ENCODE measurements around the gene MYEOV. TPM values are rescaled to one million over a fixed set of nuclear protein-coding genes. Genes with fewer than 3 reads are reported as not detected.

The MYEOV gene
- total RNA-seq, 1 donor, result 0.86 TPM

DNA sequence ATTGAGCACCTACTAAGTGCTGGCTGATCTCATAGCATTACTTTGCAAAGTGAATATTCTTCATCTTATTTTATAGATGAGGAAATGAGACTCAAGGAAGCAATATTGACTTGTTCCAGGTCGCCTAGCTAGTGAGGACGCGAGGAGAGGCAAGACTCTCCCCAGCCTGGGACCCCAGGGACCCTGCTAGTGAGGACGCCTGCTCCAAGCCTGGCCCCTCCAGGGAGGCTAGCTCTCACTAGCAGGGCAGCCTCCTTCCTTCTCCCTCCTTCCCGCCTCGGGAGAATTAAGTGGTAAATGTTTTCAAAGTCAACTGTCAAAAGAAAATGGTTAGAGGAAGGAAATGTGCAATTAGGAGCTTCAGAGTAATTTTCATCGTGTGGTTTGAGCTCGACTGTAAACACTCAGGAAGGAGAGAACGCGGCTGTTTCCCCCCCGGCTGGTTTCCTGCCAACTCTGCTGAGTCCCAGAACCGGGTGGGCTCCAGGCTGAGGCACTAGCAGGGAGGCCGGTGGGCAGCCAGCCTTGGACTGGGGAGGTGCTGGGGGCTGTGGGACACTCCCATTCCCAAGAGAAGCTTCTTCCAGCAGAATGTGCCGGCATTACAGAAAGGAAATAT is 17.9 kb downstream of the MYEOV start:
- no peak overlapping the region for H3K4me3 ChIP-seq (ENCODE audit: low read depth, low read length)
- TF ChIP-seq, protein P1, sequence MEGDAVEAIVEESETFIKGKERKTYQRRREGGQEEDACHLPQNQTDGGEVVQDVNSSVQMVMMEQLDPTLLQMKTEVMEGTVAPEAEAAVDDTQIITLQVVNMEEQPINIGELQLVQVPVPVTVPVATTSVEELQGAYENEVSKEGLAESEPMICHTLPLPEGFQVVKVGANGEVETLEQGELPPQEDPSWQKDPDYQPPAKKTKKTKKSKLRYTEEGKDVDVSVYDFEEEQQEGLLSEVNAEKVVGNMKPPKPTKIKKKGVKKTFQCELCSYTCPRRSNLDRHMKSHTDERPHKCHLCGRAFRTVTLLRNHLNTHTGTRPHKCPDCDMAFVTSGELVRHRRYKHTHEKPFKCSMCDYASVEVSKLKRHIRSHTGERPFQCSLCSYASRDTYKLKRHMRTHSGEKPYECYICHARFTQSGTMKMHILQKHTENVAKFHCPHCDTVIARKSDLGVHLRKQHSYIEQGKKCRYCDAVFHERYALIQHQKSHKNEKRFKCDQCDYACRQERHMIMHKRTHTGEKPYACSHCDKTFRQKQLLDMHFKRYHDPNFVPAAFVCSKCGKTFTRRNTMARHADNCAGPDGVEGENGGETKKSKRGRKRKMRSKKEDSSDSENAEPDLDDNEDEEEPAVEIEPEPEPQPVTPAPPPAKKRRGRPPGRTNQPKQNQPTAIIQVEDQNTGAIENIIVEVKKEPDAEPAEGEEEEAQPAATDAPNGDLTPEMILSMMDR (IDR thresholded peaks at IDR 0.05; ENCODE audit: insufficient read depth, low read depth, low read length), result no peak
- DNase-seq (ENCODE audit: low read depth), result peak; percentile 13

DNA sequence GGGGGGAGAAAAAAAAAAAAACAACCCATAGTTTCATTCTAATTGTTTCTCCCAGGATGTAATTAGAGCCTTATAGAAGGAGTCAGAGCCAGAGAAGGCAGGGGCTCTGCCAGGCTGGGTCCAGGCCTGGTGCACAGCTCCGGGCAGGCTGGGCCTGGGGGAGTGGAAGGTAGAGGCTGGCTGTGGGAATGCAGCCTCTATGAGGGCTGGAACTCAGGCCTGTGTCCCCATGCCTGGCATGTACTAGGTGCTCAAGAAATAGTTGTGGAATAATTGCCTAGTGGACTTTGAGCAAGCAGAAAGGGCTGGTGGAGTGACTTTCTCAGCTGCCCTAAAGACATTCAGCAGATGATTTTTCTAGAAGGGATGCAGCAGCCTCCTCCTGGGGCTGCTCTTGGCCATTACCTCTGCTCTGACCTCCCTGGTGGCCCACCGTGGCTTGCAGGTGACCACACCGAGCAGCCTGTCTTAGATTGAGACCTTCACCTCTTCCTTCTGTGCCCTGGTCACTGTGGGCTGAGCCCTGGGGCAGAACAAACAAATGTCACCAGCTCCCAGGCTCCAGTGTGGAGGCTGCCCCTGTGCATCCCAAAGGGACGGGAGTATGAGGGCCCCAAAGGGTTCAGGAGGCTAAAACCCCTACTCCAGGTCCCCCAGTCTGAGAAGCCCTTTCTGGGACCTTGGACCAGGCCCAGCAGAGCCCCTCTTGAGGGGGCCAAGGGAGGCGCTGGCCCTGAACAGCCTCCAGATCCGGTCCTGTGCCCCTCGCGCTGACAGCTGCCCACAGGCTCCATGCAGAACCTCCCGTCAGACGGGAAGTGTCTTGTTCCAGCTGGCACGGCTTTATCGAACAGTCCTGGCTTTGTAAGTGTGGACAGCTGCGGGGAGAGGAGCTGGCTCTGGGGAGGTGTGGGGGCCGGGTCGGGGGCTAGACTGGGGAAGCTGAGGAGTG is 18.8 kb downstream of the MYEOV start:
- DNase-seq (ENCODE audit: low read depth), result no peak
- H3K4me3 ChIP-seq (ENCODE audit: low read depth, low read length), result no peak overlapping the region
- TF ChIP-seq, protein P1 (IDR thresholded peaks at IDR 0.05; ENCODE audit: insufficient read depth, low read depth, low read length), result no peak

DNA sequence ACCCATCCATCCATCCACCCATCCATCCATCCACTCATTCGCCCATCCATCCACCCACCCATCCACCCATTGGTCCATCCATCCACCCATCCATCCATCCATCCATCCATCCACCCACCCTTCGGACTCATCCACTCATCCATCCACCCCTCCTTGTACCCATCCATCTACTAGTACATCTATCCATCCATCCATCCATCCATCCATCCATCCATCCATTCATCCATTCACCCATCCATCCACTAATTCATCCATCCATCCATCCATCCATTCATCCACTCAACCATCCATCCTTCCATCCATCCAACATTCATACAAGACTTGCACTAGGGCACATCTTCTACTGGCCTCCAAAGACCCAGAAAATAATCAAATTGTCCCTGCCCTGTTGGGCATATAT is 20.0 kb downstream of the MYEOV start:
- no peak for DNase-seq (ENCODE audit: low read depth)
- no peak overlapping the region for H3K4me3 ChIP-seq (ENCODE audit: low read depth, low read length)
- TF ChIP-seq, protein P1 (IDR thresholded peaks at IDR 0.05; ENCODE audit: insufficient read depth, low read depth, low read length), result no peak

DNA sequence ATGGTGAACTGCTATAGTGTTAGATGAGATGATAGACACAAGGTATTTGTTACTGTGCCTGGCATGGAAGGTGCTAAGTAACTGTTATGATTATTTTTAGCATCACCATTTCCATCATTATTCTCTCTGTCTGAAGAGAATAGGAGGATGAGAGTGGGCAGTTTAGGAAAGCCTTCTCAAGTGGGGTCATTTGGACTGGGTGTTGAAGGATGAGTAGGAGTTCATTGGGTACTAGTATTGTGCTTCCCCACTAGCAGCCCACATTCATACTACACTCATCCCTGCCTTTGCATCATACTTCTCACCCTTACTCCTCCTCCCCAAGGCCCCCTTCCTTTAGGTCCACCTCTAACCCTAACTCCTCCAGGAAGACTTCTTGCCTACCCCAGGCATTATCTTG is 20.6 kb downstream of the MYEOV start:
- TF ChIP-seq, protein P1 (IDR thresholded peaks at IDR 0.05; ENCODE audit: insufficient read depth, low read depth, low read length), result no peak
- DNase-seq (ENCODE audit: low read depth), result no peak
- H3K4me3 ChIP-seq (ENCODE audit: low read depth, low read length), result no peak overlapping the region

DNA sequence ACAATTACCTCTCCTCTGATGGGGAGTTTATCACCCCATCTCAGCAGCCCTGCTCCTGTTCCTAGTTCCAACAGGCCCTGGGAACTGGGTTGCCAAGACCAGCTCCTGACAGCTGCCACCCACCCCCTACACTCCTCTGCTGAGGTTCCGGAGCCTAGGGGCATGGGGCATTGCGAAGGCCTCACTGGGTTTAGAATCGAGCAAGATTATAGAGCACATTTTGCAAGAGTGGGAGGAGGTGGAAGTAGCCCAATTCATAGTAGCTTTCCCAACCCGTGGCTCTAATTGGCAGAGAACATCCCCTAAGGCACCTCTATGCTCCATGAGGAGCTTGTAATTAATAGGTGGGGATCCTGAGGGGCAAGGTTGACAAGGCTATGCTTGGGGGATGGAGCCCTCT is 23.0 kb downstream of the MYEOV start:
- TF ChIP-seq, protein P1 (IDR thresholded peaks at IDR 0.05; ENCODE audit: insufficient read depth, low read depth, low read length), result no peak
- H3K4me3 ChIP-seq (ENCODE audit: low read depth, low read length), result no peak overlapping the region
- no peak for DNase-seq (ENCODE audit: low read depth)

DNA sequence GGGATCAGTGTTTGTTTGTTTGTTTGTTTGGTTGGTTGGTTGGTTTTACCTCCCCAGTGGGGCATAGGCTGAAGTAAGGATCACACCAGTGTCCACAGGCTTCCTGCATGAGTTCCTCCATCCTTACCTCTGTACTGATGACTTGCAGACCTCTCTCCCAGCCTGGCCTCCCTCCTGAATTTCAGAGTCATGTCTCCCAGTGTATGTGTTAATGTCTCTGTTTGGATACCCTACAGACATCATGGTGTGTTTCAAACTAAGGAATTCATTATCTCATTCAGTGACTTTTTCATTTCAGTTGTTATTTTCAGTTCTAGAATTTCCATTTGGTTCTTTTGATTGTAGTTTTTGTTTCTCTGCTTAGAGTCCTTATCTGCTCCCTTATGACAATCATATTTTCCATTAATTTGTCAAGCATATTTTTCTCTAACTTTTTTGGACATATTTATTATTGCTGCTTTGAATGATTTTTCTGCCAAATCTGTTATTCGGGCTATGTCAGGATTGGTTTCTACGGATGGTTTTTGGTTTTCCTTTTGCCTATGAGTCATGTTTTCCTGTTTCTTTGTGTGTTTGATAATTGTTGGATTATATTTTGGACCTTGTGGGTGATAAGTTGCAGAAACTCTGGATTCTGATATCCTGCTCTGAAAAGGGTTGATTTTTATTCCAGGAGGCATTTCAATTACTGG is 23.6 kb downstream of the MYEOV start:
- no peak overlapping the region for H3K4me3 ChIP-seq (ENCODE audit: low read depth, low read length)
- peak; percentile 37 for DNase-seq (ENCODE audit: low read depth)
- TF ChIP-seq, protein P1 (IDR thresholded peaks at IDR 0.05; ENCODE audit: insufficient read depth, low read depth, low read length), result no peak
